Ishikawa (cell line): ENCODE results near the gene TUBGCP6.

ENCODE experiments used
- CEBPB ChIP-seq: IDR thresholded peaks from 2 replicates; pipeline ENCODE4 v1.6.1; 2012
- CREB1 ChIP-seq: IDR thresholded peaks from 2 replicates; pipeline ENCODE4 v1.6.1; 2012; ENCODE audit warnings: low read depth
- EGR1 ChIP-seq: IDR thresholded peaks from 2 replicates; pipeline ENCODE4 v1.6.1; 2012
- EP300 ChIP-seq: IDR thresholded peaks from 2 replicates; pipeline ENCODE4 v1.6.1; 2012; ENCODE audit warnings: borderline replicate concordance
- FOXM1 ChIP-seq: IDR thresholded peaks from 2 replicates; pipeline ENCODE4 v1.6.1; 2012; ENCODE audit warnings: low read depth, borderline replicate concordance
- MAX ChIP-seq: IDR thresholded peaks from 2 replicates; pipeline ENCODE4 v1.6.1; 2012
- NFIC ChIP-seq: IDR thresholded peaks from 2 replicates; pipeline ENCODE4 v1.6.1; 2012
- RAD21 ChIP-seq: IDR thresholded peaks from 2 replicates; pipeline ENCODE4 v1.6.1; 2012; ENCODE audit warnings: low read depth
- REST ChIP-seq: IDR thresholded peaks from 2 replicates; pipeline ENCODE4 v1.6.1; 2012; ENCODE audit warnings: low read depth, mild to moderate bottlenecking
- TAF1 ChIP-seq: IDR thresholded peaks from 2 replicates; pipeline ENCODE4 v1.6.1; 2012; ENCODE audit warnings: low read depth, mild to moderate bottlenecking
- TCF12 ChIP-seq: IDR thresholded peaks from 2 replicates; pipeline ENCODE4 v1.6.1; 2012; ENCODE audit warnings: low read depth
- TEAD4 ChIP-seq: IDR thresholded peaks from 2 replicates; pipeline ENCODE4 v1.6.1; 2012

GRCh38 chr22:50196256-50196655 lies 48.6 kb downstream of the TUBGCP6 start:
- TF ChIP-seq TAF1: no peak
- no peak for TF ChIP-seq EP300
- TF ChIP-seq NFIC: no peak
- TF ChIP-seq REST: no peak
- TF ChIP-seq TEAD4: no peak
- no peak for TF ChIP-seq EGR1
- TF ChIP-seq RAD21: no peak
- no peak for TF ChIP-seq MAX
- no peak for TF ChIP-seq CREB1
- TF ChIP-seq TCF12: no peak
- no peak for TF ChIP-seq CEBPB
- no peak for TF ChIP-seq FOXM1
